Stimulated activated naive CD8-positive, alpha-beta T cell treated with anti-CD3 and anti-CD28 coated beads, Interleukin-15, Interleukin-2, amounts not matched to agents 100 ng/mL and 50 ng/mL, for 24 hours (primary cell): ENCODE results near the gene GPR132.
A peak's percentile ranks its signal among the peaks of the same experiment; 100 is the strongest.

Experiments
- H3K27ac Mint-ChIP-seq: one replicate; pipeline ENCODE4 v1.8.0; 2021; ENCODE audit warnings: mild to moderate bottlenecking, mixed read lengths
- H3K27me3 Mint-ChIP-seq: one replicate; pipeline ENCODE4 v1.8.0; 2021; ENCODE audit warnings: mixed read lengths
- H3K36me3 Mint-ChIP-seq: one replicate; pipeline ENCODE4 v1.8.0; 2021; ENCODE audit warnings: low read depth, mixed read lengths
- H3K4me1 Mint-ChIP-seq: one replicate; pipeline ENCODE4 v1.8.0; 2021; ENCODE audit warnings: low read depth, mixed read lengths
- H3K4me3 Mint-ChIP-seq: one replicate; pipeline ENCODE4 v1.8.0; 2021; ENCODE audit warnings: mild to moderate bottlenecking, mixed read lengths
- H3K9me3 Mint-ChIP-seq: one replicate; pipeline ENCODE4 v1.8.0; 2021; ENCODE audit warnings: mixed read lengths

The GPR132 gene

GRCh38 chr14:105094193-105094907 lies 29.1 kb upstream of the GPR132 start:
- no peaks in the 10 kb centered on the region for H3K9me3 Mint-ChIP-seq
- peak overlapping the region; percentile 70 for H3K4me3 Mint-ChIP-seq
- H3K27ac Mint-ChIP-seq: no peak overlapping the region
- H3K36me3 Mint-ChIP-seq: no peaks in the 10 kb centered on the region
- H3K4me1 Mint-ChIP-seq: peaks cover 9% of the 10 kb centered on the region
- H3K27me3 Mint-ChIP-seq: peaks cover 4% of the 10 kb centered on the region

- Mint-ChIP-seq H3K27me3 (peaks cover 3% of the 10 kb centered on the region), H3K9me3 (no peaks in the 10 kb centered on the region), H3K36me3 (no peaks in the 10 kb centered on the region), H3K27ac (no peak overlapping the region), H3K4me1 (peaks cover 10% of the 10 kb centered on the region), H3K4me3 (peak overlapping the region; percentile 70)
Observed at GRCh38 chr14:105093431-105094192, 28.4 kb upstream of the GPR132 start.

- Mint-ChIP-seq H3K4me1 (peaks cover 13% of the 10 kb centered on the region), H3K9me3 (no peaks in the 10 kb centered on the region), H3K27me3 (peaks cover 6% of the 10 kb centered on the region), H3K36me3 (no peaks in the 10 kb centered on the region), H3K27ac (peak overlapping the region; percentile 70), H3K4me3 (peak overlapping the region; percentile 81)
Observed at GRCh38 chr14:105093038-105093430, 27.8 kb upstream of the GPR132 start.

- Mint-ChIP-seq H3K4me1 (peaks cover 16% of the 10 kb centered on the region), H3K27ac (peak overlapping the region; percentile 70), H3K4me3 (peak overlapping the region; percentile 81), H3K36me3 (no peaks in the 10 kb centered on the region), H3K9me3 (no peaks in the 10 kb centered on the region), H3K27me3 (peaks cover 6% of the 10 kb centered on the region)
Observed at GRCh38 chr14:105092171-105093037, 27.2 kb upstream of the GPR132 start.

- Mint-ChIP-seq H3K36me3 (no peaks in the 10 kb centered on the region), H3K4me1 (peaks cover 22% of the 10 kb centered on the region), H3K27me3 (peaks cover 6% of the 10 kb centered on the region), H3K27ac (no peak overlapping the region), H3K9me3 (no peaks in the 10 kb centered on the region), H3K4me3 (no peak overlapping the region)
Observed at GRCh38 chr14:105091517-105092170, 26.4 kb upstream of the GPR132 start.

GRCh38 chr14:105091054-105091516 lies 25.9 kb upstream of the GPR132 start:
- no peaks in the 10 kb centered on the region for H3K9me3 Mint-ChIP-seq
- peaks cover 27% of the 10 kb centered on the region for H3K4me1 Mint-ChIP-seq
- peaks cover 6% of the 10 kb centered on the region for H3K27me3 Mint-ChIP-seq
- no peak overlapping the region for H3K4me3 Mint-ChIP-seq
- H3K36me3 Mint-ChIP-seq: no peaks in the 10 kb centered on the region
- H3K27ac Mint-ChIP-seq: no peak overlapping the region

GRCh38 chr14:105090493-105091053 lies 25.3 kb upstream of the GPR132 start:
- Mint-ChIP-seq H3K4me1 (peaks cover 29% of the 10 kb centered on the region), H3K27me3 (peaks cover 6% of the 10 kb centered on the region), H3K9me3 (no peaks in the 10 kb centered on the region), H3K36me3 (no peaks in the 10 kb centered on the region), H3K27ac (no peak overlapping the region), H3K4me3 (no peak overlapping the region)

GRCh38 chr14:105089746-105090492 lies 24.7 kb upstream of the GPR132 start:
- no peaks in the 10 kb centered on the region for H3K36me3 Mint-ChIP-seq
- H3K27ac Mint-ChIP-seq: no peak overlapping the region
- no peaks in the 10 kb centered on the region for H3K9me3 Mint-ChIP-seq
- no peak overlapping the region for H3K4me3 Mint-ChIP-seq
- H3K4me1 Mint-ChIP-seq: peaks cover 32% of the 10 kb centered on the region
- peaks cover 6% of the 10 kb centered on the region for H3K27me3 Mint-ChIP-seq

GRCh38 chr14:105088812-105089745 lies 23.8 kb upstream of the GPR132 start:
- Mint-ChIP-seq H3K27ac (no peak overlapping the region), H3K4me3 (peak overlapping the region; percentile 30), H3K27me3 (peaks cover 6% of the 10 kb centered on the region), H3K36me3 (no peaks in the 10 kb centered on the region), H3K9me3 (no peaks in the 10 kb centered on the region), H3K4me1 (peaks cover 26% of the 10 kb centered on the region)

GRCh38 chr14:105087963-105088811 lies 23.0 kb upstream of the GPR132 start:
- H3K4me3 Mint-ChIP-seq: peak overlapping the region; percentile 69
- H3K4me1 Mint-ChIP-seq: peaks cover 24% of the 10 kb centered on the region
- peaks cover 6% of the 10 kb centered on the region for H3K27me3 Mint-ChIP-seq
- H3K27ac Mint-ChIP-seq: no peak overlapping the region
- H3K9me3 Mint-ChIP-seq: no peaks in the 10 kb centered on the region
- H3K36me3 Mint-ChIP-seq: no peaks in the 10 kb centered on the region

- Mint-ChIP-seq H3K36me3 (no peaks in the 10 kb centered on the region), H3K4me1 (peaks cover 24% of the 10 kb centered on the region), H3K9me3 (no peaks in the 10 kb centered on the region), H3K27ac (no peak overlapping the region), H3K4me3 (peak overlapping the region; percentile 73), H3K27me3 (peaks cover 6% of the 10 kb centered on the region)
Observed at GRCh38 chr14:105087308-105087962, 22.2 kb upstream of the GPR132 start.

- H3K27me3 Mint-ChIP-seq: peaks cover 6% of the 10 kb centered on the region
- H3K4me3 Mint-ChIP-seq: peak overlapping the region; percentile 73
- H3K27ac Mint-ChIP-seq: no peak overlapping the region
- peaks cover 24% of the 10 kb centered on the region for H3K4me1 Mint-ChIP-seq
- H3K36me3 Mint-ChIP-seq: no peaks in the 10 kb centered on the region
- no peaks in the 10 kb centered on the region for H3K9me3 Mint-ChIP-seq
Observed at GRCh38 chr14:105086833-105087307, 21.6 kb upstream of the GPR132 start.
